K562 (cell line): ENCODE measurements around the gene MT1X. TPM values are rescaled to one million over a fixed set of nuclear protein-coding genes. Genes with fewer than 3 reads are reported as not detected.

Source experiments
- ATAC-seq: fragments of 200-7000 bp; cut with Tn5 transposase; 3 replicates; pipeline ENCODE4 v1.9.1; 2020; ENCODE audit warnings: moderate library complexity
- BruUV-seq: library from RNA; stranded (reverse); fragments of 400-500 nt; replicated peaks from 2 replicates; lab custom pipeline; 2021; lab: Mats Ljungman, UMichigan
- CTCF ChIA-PET: fragments of 300-600 bp; formaldehyde crosslinking; extraction: SDS; loops from one replicate; lab custom pipeline; 2021; ENCODE audit warnings: low intra/inter-chr PET ratio; lab: Yijun Ruan, JAX
- POLR2A ChIA-PET: fragments of 300-600, 350-650 bp; sonication (Branson Sonifier 250); formaldehyde crosslinking; extraction: SDS; loops from one replicate; lab custom pipeline; 2021; ENCODE audit warnings: antibody characterized with exemption, inconsistent platforms; lab: Yijun Ruan, JAX
- DNase-seq, 4 experiments: peaks; one replicate each; pipeline versions ENCODE4 v3.0.0 to v3.0.0-alpha.2; 2011 to 2018; ENCODE audit warnings: low spot score in 3 of 4, mixed read lengths in 3 of 4; ENCODE audit errors: extremely low read depth in 1 of 4
- FAIRE-seq: peaks from 2 replicates; lab custom pipeline; 2011; peaks lifted over from hg19 to GRCh38; lab: Jason Lieb, UNC
- H2AFZ ChIP-seq: 2 replicates; pipeline ENCODE4 v1.6.0; 2011; ENCODE audit warnings: low read depth, low read length, control low read depth, inconsistent platforms
- H3K27ac ChIP-seq: fragments of 200-600 bp; 3 replicates; pipeline ENCODE4 v1.8.0; 2011; ENCODE audit warnings: low read depth, mild to moderate bottlenecking, control low read depth, inconsistent platforms, low read length, moderate library complexity, mixed read lengths; ENCODE audit errors: extremely low read depth
- H3K27me3 ChIP-seq, 2 experiments: fragments of 300-600 bp in 1 of 2; 2 replicates in 1 of 2; 3 replicates in 1 of 2; pipeline versions ENCODE4 v1.6.0 to v1.8.0; 2011; ENCODE audit warnings: inconsistent platforms in 2 of 2, low read length in 2 of 2, mild to moderate bottlenecking in 1 of 2, mixed read lengths in 1 of 2, moderate library complexity in 1 of 2; ENCODE audit not compliant: control insufficient read depth in 2 of 2, insufficient read depth in 2 of 2
- H3K36me3 ChIP-seq: fragments of 300-600 bp; 3 replicates; pipeline ENCODE4 v1.8.0; 2011; ENCODE audit warnings: mild to moderate bottlenecking, low read length, inconsistent platforms; ENCODE audit not compliant: control insufficient read depth, insufficient read depth
- H3K4me1 ChIP-seq, 2 experiments: fragments of 200-600 bp in 1 of 2; replicated peaks in 1 of 2; 2 replicates in 1 of 2; 3 replicates in 1 of 2; pipeline versions ENCODE4 v1.5.1 to v1.8.0; 2011; ENCODE audit warnings: inconsistent platforms in 2 of 2, low read length in 2 of 2, mild to moderate bottlenecking in 1 of 2, mixed read lengths in 1 of 2, moderate library complexity in 1 of 2; ENCODE audit not compliant: control insufficient read depth in 2 of 2, insufficient read depth in 2 of 2
- H3K4me2 ChIP-seq: 2 replicates; pipeline ENCODE4 v1.6.1; 2011; ENCODE audit warnings: low read length, control low read depth, inconsistent platforms, mixed read lengths; ENCODE audit not compliant: insufficient read depth
- H3K4me3 ChIP-seq: fragments of 200-600 bp; sonication (generic), shearing (Covaris generic); 2 replicates; pipeline ENCODE4 v1.5.1; 2016; ENCODE audit warnings: control low read depth, inconsistent platforms
- H3K79me2 ChIP-seq: fragments of 200-600 bp; 3 replicates; pipeline ENCODE4 v1.8.0; 2011; ENCODE audit warnings: low read length, inconsistent platforms; ENCODE audit not compliant: control insufficient read depth, insufficient read depth
- H3K9ac ChIP-seq, 2 experiments: 2 replicates each; pipeline versions ENCODE4 v1.6.0 to v1.6.1; 2011; ENCODE audit warnings: low read depth in 2 of 2, low read length in 2 of 2, control low read depth in 1 of 2, inconsistent platforms in 1 of 2, mild to moderate bottlenecking in 1 of 2, mixed read lengths in 1 of 2; ENCODE audit not compliant: insufficient read depth in 1 of 2
- H3K9me1 ChIP-seq: one replicate; pipeline ENCODE4 v1.6.0; 2011; ENCODE audit warnings: inconsistent platforms, mild to moderate bottlenecking, low read length, moderate library complexity; ENCODE audit not compliant: control insufficient read depth, insufficient read depth
- H3K9me3 ChIP-seq: replicated peaks from 2 replicates; pipeline ENCODE4 v1.5.1; 2011; ENCODE audit warnings: low read depth, low read length, inconsistent platforms; ENCODE audit not compliant: control insufficient read depth, insufficient read depth
- H4K20me1 ChIP-seq: replicated peaks from 2 replicates; pipeline ENCODE4 v1.6.1; 2011; ENCODE audit warnings: low read length, inconsistent platforms, mixed read lengths; ENCODE audit not compliant: control insufficient read depth, insufficient read depth
- CEBPB ChIP-seq: fragments of 450-650 bp; IDR thresholded peaks from 2 replicates; pipeline ENCODE4 v1.6.1; 2016; ENCODE audit warnings: missing genetic modification characterization, missing compliant biosample characterization
- HDAC8 ChIP-seq: fragments of 450-650 bp; IDR thresholded peaks from 2 replicates; pipeline ENCODE4 v1.6.1; 2016; ENCODE audit warnings: mild to moderate bottlenecking, missing genetic modification characterization, moderate library complexity, missing compliant biosample characterization
- SRSF3 ChIP-seq: fragments of 200-400 bp; formaldehyde crosslinking; IDR thresholded peaks from 2 replicates; pipeline ENCODE4 v1.6.1; 2016; ENCODE audit warnings: mild to moderate bottlenecking, low read length, moderate library complexity; ENCODE audit not compliant: insufficient read depth
- ZNF253 ChIP-seq: fragments of 250-450 bp; sonication (Bioruptor Pico); conservative IDR thresholded peaks from 2 replicates; pipeline ENCODE4 v1.6.1; 2021; ENCODE audit warnings: mild to moderate bottlenecking
- WGBS: fragments of 100-300 bp; shearing (Covaris generic); methylation state at CpG from one replicate; pipeline ENCODE4 v1.1.6; 2016; ENCODE audit warnings: low coverage, mixed read lengths; ENCODE audit not compliant: insufficient coverage; ENCODE audit errors: missing lambda C conversion rate; 5-methylcytosine and 5-hydroxymethylcytosine counted together
- in situ Hi-C: fragments of 300-500 bp; cut with MboI; formaldehyde crosslinking; loops from 4 replicates; pipeline ENCODE4 v1.15.0; 2018; ENCODE audit warnings: inconsistent platforms, mixed read lengths
- intact Hi-C: fragments of 100-400 bp; cut with micrococcal nuclease; formaldehyde crosslinking; loops from 2 replicates; pipeline ENCODE4 v1.14.2; 2022
- polyA plus RNA-seq, 8 experiments: library from polyadenylated mRNA; depleted of rRNA in 4 of 8; stranded (reverse) in 5 of 8; unstranded in 3 of 8; fragments of >200 nt; fragmentation: Nextera tagmentation in 2 of 8; fragmentation: Illumina TruSeq in 1 of 8; extraction: Ambion mirVana in 2 of 8; extraction: Trizol in 1 of 8; gene quantifications; 2 replicates each; pipeline versions ENCODE4 v1.2.1 to v1.2.3, GENCODE V29; 2011 to 2014; ENCODE audit warnings: inconsistent platforms in 1 of 8, missing spikeins in 1 of 8
- total RNA-seq, 7 experiments: library from RNA; depleted of rRNA in 6 of 7; stranded (reverse); fragments of >200 nt in 6 of 7; fragmentation: Illumina TruSeq in 2 of 7; extraction: Trizol in 2 of 7; gene quantifications; 2 replicates each; pipeline versions ENCODE4 v1.2.1 to v1.2.3, GENCODE V29; 2011 to 2021; ENCODE audit warnings: low replicate concordance in 1 of 7

Gene MT1X
- total and polyA plus RNA-seq, 9 of the 15 experiments (the other 6 are each of a cell fraction or from before 2014, with no cell fraction given) = 4.9 to 22.8 (median 8.7) TPM

DNA sequence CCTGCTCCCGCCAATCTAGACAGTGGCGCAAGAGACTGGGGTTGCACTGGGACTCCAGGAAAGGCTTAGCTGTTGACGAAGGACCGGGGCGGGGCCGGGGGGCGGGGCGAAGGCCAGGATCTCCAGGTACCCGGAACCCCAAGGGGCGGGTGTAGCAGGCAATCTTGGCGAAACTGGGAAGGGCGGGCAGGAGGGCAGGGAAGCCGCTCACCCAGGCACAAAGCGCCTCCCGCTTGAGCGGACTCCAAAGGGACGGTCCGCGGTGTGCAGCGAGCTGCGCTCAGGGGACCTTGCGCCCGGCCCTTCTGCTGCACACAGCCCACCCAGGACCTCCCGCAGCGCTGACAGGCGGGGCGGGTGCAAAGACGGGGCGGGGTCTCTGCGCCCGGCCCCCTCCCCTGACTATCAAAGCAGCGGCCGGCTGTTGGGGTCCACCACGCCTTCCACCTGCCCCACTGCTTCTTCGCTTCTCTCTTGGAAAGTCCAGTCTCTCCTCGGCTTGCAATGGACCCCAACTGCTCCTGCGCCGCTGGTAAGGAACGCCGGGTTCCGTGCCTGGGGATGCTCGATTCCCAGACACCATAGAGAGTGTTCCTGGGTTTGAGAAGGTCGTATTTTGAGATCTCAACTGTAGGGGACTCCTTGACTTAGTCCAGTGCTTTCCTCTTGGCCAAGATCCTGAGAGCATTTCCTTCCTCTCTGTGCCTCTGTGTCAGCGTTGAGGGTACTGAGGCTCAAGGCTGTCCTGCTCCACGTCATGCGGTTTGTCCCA is 24.5 kb upstream of the MT1X start, which contains the start of gene MT1F:
Gene MT1F (plus strand): TSS at position 405 of the 772 bp plus-strand sequence. CDS start 100 bp downstream, at position 505.
- TF ChIP-seq HDAC8 (no peak), SRSF3 (no peak), CEBPB (tag) (peak; percentile 60; the same call in 1 of the 2 replicates), ZNF253 (no peak)
- Histone ChIP-seq H3K9ac (no peak within 1 kb of the TSS; a peak in 1 of 4 replicates), H3K4me2 (peak within 1 kb of the TSS; percentile 63), H3K27ac (no peak within 1 kb of the TSS), H4K20me1 (peaks cover 6% of the 10 kb centered on the region; the same call in 1 of the 2 replicates), H3K79me2 (no peaks in the 10 kb centered on the region), H3K9me3 (no peaks in the 10 kb centered on the region), H2AFZ (peak within 1 kb of the TSS; percentile 51), H3K36me3 (no peaks in the 10 kb centered on the region), H3K9me1 (peaks cover 2% of the 10 kb centered on the region), H3K4me3 (peak within 1 kb of the TSS; percentile 32), H3K4me1 (peaks cover 0 to 7% of the 10 kb centered on the region in 2 experiments; a peak in 2 of 5 replicates), H3K27me3 (peaks cover 31 to 73% of the 10 kb centered on the region in 2 experiments; a peak in 4 of 5 replicates)
- ChIA-PET POLR2A (no interaction called here), CTCF (no interaction called here)
- intact Hi-C loops (no loop called here), in situ Hi-C loops (no loop called here)
- WGBS = 7% methylated on average over 25 of the region's 46 CpGs
- DNase-seq = peak; percentile 62 to 85 (median 74)
- BruUV-seq = no TSS peak
- peak; percentile 92 for ATAC-seq
- peak; percentile 56 for FAIRE-seq
